GM18907 (cell line): ENCODE results near the gene PPP1R9A.

ENCODE experiments used
- ATAC-seq: cut with Tn5 transposase; IDR thresholded peaks from one replicate; pipeline ENCODE4 v1.9.1; 2021; ENCODE audit warnings: mild to moderate bottlenecking, moderate library complexity; ENCODE audit not compliant: unreplicated experiment

PPP1R9A gene

DNA sequence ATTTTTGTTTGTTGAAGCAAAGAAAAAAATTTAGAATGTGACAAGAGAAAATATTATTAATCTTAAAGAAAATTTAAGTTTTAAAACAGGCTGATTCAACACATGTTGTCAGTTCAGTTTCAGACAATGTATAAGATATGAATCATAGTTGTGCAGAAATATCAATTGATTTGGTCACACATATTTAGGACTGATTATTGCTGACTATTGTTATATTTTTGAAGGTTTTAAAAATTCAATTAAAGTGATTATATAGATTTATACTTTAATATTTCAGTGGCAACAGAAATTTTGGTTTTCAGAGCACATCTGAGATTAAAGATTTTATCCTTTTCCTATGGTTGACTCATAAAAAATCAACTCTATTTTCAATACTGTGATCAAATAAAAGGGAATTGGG lies 284.4 kb downstream of the PPP1R9A start:
- ATAC-seq, result no peak

DNA sequence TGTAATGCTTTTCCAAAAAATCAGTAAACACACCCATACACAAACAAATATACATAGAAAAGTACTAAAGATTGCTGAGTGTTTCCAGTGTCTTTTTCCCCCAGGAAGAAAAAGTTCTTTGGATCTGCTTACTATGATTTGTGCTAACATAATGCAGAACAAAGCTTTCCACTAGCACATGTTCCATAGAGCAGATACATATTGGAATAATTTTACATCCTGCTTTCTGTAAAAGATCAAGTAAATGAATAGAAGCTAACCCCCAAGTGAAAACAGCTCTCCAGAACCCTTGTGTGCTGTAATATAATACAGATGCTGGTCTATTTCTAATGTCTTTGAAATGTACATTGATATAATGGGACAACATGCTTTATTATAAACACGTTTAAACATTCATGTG lies 291.5 kb downstream of the PPP1R9A start:
- no peak for ATAC-seq

DNA sequence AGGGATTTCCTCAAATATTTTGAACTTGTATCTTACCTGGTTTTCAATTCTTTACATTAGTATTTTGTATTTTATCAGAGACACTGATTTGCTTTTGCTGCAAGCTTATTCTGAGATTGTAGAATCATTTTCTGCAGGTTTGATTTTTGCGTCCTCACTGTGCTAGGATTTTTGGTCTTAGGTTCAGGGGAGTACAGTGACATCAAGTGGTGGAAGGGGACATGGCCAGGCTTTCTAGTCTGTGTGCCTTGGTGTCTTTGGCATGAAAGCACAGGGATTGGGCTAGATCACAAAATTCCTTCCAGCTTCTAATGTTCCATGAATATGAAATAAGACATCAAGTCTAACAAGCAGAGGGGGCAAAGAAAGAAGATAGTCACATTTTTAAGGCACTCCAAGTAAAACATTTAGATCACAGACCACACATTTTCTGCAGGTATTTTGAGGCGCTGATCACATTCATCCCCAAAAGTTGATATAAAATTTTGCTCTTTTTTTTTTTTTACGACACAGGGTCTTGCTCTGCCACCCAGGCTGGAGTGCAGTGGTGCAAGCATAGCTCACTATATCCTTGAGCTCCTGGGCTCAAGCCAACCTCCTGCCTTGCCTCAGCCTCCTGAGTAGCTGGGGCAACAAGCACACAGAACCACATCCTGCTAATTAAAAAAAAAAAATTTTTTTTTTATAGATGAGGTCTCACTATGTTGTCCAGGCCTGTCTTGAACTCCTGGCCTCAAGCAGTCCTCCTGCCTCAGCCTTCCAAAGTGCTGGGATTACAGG lies 292.6 kb downstream of the PPP1R9A start:
- no peak for ATAC-seq

DNA sequence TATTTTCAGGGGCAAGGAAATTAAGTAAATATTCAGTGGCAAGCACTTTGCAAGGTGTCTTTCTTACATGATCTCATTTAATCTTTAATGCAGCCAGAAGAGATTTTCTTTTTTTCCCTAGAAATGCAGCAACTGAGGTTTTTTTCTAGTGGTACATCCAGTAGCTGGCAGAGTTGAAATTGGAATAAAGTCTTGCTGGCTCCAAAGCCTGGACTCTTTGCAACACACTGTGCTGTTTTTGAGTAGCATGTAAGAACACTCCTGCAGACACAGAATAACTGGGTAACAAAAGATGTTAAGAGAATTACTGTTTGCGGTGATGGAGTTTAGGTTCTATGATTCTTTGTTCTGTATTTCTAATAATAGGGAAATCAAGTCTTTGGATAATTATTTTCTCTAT lies 293.3 kb downstream of the PPP1R9A start:
- ATAC-seq, result no peak

DNA sequence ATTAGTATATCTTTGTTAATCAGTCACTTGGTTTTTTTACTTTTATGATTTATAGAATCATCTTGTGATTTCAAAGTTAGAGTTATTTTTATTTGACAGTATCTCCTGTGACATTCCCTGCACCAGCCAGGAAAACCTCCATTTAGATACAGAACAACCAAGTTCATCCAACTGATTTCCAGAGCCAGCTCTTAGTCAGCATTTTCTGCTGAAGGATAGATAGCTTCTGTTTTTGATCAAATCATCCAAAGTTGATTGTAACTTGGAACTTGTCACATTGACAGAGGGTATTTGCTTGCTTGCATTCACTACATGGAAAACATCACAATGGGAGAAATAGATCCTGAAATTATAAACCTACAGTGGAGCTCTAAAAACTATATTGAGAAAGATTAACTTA lies 294.3 kb downstream of the PPP1R9A start:
- no peak for ATAC-seq

DNA sequence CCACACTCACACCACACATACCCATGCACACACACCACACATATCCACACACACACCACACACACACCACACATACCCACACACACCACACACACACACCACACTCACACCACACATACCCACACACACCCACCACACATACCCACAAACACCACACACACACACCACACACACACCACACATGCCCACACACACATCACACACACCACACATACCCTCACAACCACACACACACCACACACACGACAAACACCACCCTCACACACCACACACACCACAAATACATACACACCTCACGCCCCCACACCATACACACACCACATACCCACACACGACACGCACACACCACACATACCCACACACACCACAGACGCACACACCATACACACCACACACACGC lies 297.2 kb downstream of the PPP1R9A start:
- ATAC-seq, result no peak

DNA sequence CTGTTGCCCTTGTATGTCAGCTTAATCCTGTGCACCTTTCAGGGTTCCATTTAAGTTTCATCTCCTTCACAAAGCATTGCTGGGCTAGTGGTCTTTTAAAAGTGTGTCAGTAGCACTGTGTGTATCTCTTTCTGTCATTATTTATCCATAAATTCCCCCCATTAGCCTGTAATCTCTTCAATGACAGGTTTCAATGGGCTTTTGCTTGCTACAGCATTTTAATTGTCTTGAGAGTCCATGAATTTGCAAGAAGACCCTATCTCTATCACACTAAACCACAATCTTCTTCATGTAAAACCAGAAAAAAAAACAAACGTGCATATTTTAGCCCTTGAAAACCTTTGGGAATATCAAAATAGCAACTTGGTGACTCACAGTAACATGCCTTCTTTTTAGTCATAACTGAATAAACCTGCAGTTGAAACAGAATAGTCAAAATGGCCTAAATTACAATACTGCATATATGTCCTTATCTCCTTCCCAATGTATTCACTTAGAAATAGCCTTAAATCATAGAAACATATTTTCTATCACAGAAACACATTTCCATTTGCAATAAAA lies 298.4 kb downstream of the PPP1R9A start:
- ATAC-seq, result no peak

DNA sequence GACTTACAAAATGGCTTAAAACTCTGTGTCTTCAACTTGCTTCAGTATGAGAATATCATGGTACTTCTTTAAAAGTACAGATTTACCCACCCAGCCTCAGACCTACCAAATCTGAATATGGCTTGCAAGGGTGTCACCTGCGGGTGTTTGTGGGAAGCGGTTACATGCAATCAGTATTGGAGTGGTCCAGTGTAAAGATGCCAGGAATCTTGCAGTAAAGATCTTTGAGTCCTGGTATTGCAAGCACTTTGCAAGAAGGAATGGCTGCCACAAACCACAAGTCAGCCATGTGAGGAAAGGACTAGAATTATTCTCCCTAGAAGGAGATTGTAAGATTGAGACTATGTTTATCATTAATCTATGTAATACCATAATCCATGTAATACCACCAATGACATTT lies 301.9 kb downstream of the PPP1R9A start:
- no peak for ATAC-seq

DNA sequence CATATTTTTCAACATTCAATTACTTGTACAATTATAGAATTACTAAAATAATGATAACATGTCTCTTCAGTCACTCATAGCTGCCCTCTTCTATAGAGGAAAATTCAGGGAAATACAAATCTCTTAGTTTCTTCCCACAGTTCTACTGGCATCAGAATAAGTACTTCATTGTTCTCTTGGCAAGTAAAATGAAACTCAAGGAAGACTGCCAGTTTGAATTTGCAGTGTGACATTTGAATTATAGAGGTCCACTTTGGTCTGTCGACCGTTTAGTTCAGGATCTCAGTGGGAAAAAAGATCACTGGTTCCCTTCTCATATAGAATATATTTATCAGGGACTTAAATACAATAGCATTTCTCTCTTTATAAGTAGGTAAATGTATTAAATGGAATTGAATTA lies 302.4 kb downstream of the PPP1R9A start:
- no peak for ATAC-seq

DNA sequence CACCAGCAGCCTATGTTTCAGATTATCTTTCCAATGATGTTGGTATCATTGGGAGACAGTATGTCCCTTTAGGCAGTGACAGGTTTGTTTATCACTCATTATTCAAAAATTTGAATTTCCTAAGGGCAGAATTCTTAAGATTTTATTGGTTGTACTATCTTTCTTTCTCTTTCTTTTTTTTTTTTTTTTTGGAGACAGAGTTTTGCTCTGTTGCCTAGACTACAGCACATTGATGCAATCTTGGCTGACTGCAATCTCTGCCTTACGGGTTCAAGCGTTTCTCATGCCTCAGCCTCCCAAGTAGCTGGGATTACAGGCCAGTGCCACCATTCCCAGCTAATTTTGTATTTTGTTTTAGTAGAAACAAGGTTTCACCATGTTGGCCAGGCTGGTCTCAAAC lies 305.8 kb downstream of the PPP1R9A start:
- no peak for ATAC-seq

DNA sequence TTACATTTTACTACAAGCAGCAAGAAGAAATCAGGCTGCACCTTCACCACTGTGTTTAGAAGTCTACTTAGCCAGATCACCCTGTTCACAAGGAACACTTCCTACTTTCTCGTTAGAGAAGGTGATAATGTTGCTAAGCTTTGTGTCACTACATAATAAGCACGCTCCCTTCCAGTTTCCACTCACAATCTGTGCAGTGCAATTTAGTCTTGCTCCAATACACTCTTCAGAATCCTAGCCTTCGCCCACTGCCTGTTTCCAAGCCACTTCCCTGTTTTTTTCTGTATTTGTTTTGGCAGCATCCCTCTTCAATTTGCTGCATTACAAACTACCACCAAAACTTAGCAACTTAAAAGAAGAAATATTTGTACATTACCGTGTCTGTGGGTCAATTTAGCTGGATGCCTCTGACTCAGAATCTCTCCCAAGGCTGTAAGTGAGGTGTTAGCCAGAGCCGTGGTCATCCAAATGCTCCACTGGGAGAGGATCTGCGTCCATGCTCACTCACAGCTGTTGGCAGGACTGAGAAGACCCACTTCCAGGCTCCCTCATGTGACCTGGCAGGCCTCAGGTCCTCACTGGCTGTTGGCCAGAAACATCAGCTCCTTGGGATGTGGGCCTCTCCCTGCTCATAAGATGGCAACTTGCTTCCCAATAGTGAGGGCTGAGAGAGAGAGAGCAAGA lies 306.6 kb downstream of the PPP1R9A start:
- no peak for ATAC-seq

DNA sequence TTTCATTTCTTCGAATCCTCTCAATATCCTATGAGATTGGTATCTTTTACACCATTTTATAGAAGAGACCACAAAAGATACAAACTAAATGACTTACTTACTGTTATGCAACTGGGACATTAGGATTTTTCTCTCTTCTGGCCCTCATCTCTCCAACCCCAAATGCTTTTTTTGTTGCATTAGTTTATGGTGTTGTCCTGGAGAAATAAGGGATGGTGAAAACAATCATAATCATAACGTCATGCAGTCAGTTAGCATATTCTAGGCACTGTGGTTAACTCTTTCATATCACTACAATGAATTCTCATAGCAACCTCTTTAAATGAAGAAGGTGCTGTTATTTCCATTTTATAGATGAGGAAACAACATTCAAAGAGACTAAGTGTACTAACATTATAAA lies 312.3 kb downstream of the PPP1R9A start:
- no peak for ATAC-seq

DNA sequence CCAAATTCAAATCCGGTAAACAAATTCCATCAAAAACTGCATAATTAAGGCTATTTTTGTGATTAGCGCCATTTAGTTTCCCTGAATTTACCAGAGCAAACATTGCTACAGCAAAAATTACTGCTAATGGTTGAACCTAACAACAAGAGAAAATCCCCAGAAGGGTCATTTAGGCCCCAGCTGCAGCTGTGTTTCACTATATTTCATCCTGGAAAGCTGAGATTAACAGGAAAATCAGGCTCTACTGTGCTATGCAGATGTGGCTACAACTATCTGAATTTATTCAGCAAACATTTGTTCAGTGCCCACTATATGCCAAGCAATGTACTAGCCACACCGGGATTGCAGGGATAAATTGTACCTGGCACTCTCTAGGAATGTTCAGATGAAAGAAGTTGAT lies 312.9 kb downstream of the PPP1R9A start:
- no peak for ATAC-seq

DNA sequence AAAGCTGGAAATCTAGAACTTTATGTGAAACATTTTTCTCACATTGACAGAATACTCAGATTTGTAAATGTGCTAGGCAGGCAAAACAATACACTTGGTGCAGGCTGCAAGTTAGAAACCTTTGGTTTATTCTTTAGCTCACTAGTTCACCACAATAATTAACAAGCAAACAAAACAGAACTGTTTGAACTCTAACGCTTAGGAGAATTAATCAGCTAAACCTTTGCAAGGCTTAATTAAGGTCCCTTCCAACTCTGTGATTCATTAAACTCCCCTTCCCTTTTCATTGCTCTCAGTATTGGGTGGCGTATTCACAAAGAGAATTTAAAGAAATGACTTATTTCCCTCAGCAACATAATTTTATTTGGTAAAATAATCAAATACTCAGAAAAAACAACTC lies 317.9 kb downstream of the PPP1R9A start:
- no peak for ATAC-seq

DNA sequence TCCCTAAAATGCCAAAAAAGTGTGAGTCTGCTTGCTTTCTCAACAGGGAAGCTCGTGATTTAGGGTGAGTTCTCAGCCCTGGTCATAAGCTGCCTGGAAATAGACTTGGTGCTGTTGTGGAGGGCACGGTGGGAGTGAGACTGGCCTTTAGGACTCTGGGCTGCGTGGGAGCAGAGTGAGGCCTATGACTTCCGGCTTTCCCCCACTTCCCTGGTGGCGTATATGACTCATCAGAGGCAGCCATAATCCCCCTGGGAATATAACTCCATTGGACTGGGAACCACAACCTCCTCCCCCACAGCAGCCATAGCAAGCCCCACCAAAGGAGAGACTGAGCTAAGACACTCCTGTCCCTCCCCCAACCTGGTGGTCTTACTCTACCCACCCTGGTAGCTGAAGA lies 321.9 kb downstream of the PPP1R9A start:
- no peak for ATAC-seq

DNA sequence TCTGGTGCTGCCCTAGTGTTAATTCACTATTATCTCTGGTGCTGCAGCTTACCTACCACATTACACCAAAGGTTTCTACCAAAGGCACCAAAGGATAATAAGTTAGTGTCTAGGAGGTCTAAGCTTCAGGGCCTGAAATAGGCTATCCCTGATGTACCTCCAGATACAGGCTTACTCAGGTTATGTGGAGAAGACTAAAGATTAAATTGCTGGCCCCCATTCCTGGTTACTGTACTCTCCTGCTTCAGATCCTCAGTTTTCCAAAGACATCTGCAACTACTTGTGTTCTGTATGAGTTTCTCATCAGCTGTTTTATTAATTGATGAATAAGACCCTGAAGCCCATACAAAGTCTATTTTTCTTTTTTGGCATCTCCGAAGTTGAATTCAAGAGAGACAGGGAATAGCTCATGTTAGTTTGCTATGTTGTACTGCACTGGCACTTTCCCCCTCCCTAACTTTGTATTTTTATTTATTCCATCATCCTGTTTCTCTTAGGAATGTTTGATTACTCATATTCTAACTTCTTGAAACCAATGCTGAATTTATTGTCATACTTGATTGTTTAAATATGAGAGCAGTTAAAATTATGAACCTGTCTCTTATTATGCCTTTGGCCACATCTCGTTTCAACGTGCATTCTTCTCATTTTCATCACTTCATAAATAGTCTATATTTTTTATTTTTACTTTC lies 331.0 kb downstream of the PPP1R9A start:
- no peak for ATAC-seq

DNA sequence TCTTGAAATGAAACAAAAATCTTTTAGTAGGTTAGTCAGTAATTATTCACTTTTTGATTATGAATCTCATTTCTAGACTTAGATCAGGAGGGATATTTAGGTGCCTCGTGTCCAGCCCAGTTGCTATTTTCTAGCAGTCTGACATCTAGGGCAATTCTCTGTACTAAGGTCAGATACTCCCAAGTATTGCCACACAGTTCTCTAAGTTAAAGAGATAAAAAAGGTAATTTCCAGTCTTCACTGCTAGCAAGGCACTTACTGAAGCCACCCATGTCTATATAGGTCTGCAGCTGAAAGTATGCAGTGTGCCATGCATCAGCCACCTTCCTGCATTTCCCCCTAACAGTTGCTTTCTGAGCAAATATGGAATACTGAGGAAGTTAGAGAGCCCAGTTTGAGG lies 333.5 kb downstream of the PPP1R9A start:
- no peak for ATAC-seq

DNA sequence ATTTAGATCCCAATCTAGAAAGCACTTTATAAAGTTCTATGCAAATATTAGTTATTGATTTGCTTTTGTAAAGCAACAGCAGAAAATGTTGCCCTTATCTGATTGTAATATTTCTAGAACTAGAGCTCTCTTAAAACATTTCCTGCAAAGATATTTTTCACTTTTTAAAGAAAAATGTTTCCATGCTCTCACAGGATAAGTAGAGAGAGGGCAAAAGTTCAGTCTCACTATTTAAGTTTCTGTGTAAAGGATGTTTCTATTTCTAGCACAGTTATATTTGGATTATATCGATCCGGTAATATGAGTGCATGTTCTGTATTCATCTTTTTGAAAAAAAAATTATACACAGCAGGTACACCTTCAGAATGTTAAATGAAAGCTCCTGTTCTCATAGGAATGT lies 334.9 kb downstream of the PPP1R9A start:
- ATAC-seq, result no peak

DNA sequence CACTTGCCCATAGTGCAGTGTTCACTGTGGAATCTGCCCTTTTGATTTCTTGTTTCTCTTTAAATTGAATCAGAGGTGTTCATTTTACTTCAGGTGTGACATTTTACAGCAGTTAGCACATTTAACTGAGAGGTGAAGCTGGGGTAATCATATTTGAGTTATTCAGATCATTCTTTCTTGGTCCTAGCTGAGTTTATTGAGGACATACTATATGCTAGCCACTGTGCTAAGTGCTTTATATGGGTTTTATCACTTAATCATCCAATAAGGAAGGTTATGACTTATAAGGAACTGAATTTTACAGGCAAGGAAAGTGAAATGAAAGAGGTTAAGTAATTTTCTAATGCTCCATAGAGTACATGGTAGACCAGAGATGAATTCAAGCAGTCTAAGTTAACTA lies 337.2 kb downstream of the PPP1R9A start:
- ATAC-seq, result no peak

DNA sequence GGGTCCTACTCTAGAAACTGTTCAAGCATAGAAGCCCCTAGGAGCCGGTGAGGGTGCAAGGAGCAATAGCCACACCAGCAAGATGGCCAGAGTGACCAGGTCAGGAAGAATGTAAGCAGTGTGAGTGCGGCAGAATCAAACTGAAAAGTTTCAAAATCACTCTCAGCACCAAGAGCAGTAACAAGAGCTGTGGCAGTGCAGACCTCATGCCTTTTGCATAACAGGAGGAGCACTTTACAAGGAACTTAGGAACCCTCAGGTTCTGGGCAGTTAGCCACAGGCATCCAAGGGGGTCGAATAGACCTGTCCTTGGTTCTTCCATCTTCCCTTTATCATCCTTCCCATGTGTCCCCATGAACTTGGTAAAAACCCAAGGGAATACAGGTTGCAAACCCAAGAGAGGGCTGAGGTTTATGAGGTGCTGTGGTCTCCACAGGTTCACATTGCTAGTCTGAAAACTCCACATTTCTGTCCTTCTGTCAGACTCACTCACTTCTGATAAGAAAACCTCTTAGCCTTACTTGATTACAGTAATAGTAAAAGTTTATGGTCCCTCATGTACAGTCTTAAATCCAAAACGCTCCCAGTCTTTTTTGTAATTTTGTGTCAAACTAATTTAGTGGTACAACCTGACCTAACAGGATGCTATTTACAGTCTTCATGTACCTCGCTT lies 338.6 kb downstream of the PPP1R9A start:
- no peak for ATAC-seq

DNA sequence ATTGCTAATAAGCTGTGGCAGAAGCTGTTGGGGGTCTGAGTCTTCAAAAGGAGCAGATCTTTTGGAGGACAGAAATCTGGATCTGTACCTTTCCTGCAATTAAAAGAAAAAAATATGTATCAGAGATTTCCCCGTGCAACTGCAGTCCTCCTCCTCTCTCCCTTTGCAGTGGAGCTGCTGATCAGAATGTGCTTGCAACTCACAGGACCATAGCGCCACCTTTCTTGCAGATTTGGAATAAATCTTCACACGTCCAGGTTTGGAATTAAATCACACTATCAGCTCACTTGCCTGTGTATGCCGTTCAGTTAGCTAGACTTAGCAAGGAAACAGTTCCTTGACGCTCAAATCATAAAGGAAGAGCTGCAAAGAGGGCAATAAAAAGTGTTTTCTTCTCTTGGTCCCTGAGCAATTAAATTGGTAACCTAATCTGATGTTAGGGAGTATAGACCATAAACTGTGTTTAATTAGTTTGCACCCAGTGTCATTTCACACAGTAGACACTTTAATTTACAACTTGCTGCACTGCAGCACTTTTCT lies 339.5 kb downstream of the PPP1R9A start:
- peak; percentile 62 for ATAC-seq
